GM04503 (cell line): ENCODE results near the gene MRPS34.
"Not testable (repeated sequence)": the region's sequence is repeated elsewhere in the genome, so short reads cannot be mapped to it uniquely, and the experiment has no call there.

ENCODE experiments used
- DNase-seq: peaks from one replicate; pipeline ENCODE4 v3.0.0-alpha.2; 2012; ENCODE audit warnings: low read depth

MRPS34 gene

GRCh38 chr16:1772908-1773702, at the start of gene MRPS34:
Gene MRPS34, minus strand, starts transcription at chr16:1773134. Its CDS starts 15 bp downstream, at chr16:1773119.
- DNase-seq = no peak

GRCh38 chr16:1821861-1822611, 49.1 kb upstream of the MRPS34 start:
- no peak for DNase-seq

- DNase-seq = no peak
Observed at GRCh38 chr16:1820946-1821290, 48.0 kb upstream of the MRPS34 start.

GRCh38 chr16:1820096-1820945, 47.4 kb upstream of the MRPS34 start:
- no peak for DNase-seq

- DNase-seq = no peak
Observed at GRCh38 chr16:1819611-1820010, 46.7 kb upstream of the MRPS34 start.

GRCh38 chr16:1818873-1819525, 46.1 kb upstream of the MRPS34 start:
- no peak for DNase-seq

GRCh38 chr16:1818204-1818872, 45.4 kb upstream of the MRPS34 start:
- no peak for DNase-seq

GRCh38 chr16:1817716-1818115, 44.8 kb upstream of the MRPS34 start:
- DNase-seq = no peak

- no peak for DNase-seq
Observed at GRCh38 chr16:1817276-1817589, 44.3 kb upstream of the MRPS34 start.

- no peak for DNase-seq
Observed at GRCh38 chr16:1816396-1817275, 43.7 kb upstream of the MRPS34 start.

- DNase-seq = no peak
Observed at GRCh38 chr16:1815461-1815860, 42.5 kb upstream of the MRPS34 start.

- DNase-seq = peak; percentile 12
Observed at GRCh38 chr16:1812732-1813163, 39.8 kb upstream of the MRPS34 start.

GRCh38 chr16:1810536-1810935, 37.6 kb upstream of the MRPS34 start:
- DNase-seq = no peak

- DNase-seq = no peak
Observed at GRCh38 chr16:1810106-1810505, 37.2 kb upstream of the MRPS34 start.

- DNase-seq = no peak
Observed at GRCh38 chr16:1809281-1809801, 36.4 kb upstream of the MRPS34 start.

- DNase-seq = no peak
Observed at GRCh38 chr16:1808691-1809090, 35.8 kb upstream of the MRPS34 start.

- no peak for DNase-seq
Observed at GRCh38 chr16:1807626-1808025, 34.7 kb upstream of the MRPS34 start.

GRCh38 chr16:1800701-1801100, 27.8 kb upstream of the MRPS34 start:
- DNase-seq = peak; percentile 72

- not testable (repeated sequence) for DNase-seq
Observed at GRCh38 chr16:1799263-1799662, 26.3 kb upstream of the MRPS34 start.
